Lung (tissue), 12 donors: ENCODE measurements around the gene PSMD13. TPM values are rescaled to one million over a fixed set of nuclear protein-coding genes. Genes with fewer than 3 reads are reported as not detected.

ENCODE experiments used
- ATAC-seq: fragments of 200-7000 bp; cut with Tn5 transposase; one replicate; pipeline ENCODE4 v1.9.1; 2020; ENCODE audit warnings: moderate number of reproducible peaks; ENCODE audit not compliant: insufficient read depth, low FRiP score
- DNase-seq, 3 donors: peaks; one replicate each; pipeline ENCODE4 v3.0.0-alpha.2; 2013 to 2017
- H3K27ac ChIP-seq, 2 donors: one replicate each; pipeline ENCODE4 v1.5.1; 2013; ENCODE audit warnings: mild to moderate bottlenecking in 2 of 2, moderate library complexity in 2 of 2, control low read depth in 1 of 2, inconsistent platforms in 1 of 2, low read depth in 1 of 2, low read length in 1 of 2
- H3K27me3 ChIP-seq, 3 donors: one replicate each; pipeline ENCODE4 v1.5.1; 2013; ENCODE audit warnings: low read length in 2 of 3; ENCODE audit not compliant: control insufficient read depth in 3 of 3, insufficient read depth in 3 of 3
- H3K36me3 ChIP-seq, 4 donors: one replicate each; pipeline ENCODE4 v1.5.1; 2013; ENCODE audit warnings: low read length in 4 of 4, mild to moderate bottlenecking in 1 of 4, moderate library complexity in 1 of 4; ENCODE audit not compliant: control insufficient read depth in 4 of 4, insufficient read depth in 4 of 4
- H3K4me1 ChIP-seq, 5 donors: one replicate each; pipeline ENCODE4 v1.5.1; 2013; ENCODE audit warnings: low read length in 5 of 5, mild to moderate bottlenecking in 2 of 5, moderate library complexity in 1 of 5; ENCODE audit not compliant: control insufficient read depth in 5 of 5, insufficient read depth in 5 of 5
- H3K4me3 ChIP-seq: one replicate; pipeline ENCODE4 v1.5.1; 2013; ENCODE audit warnings: mild to moderate bottlenecking, control low read depth, moderate library complexity
- H3K9ac ChIP-seq, 2 donors: one replicate each; pipeline ENCODE4 v1.5.1; 2013; ENCODE audit warnings: low read length in 2 of 2, control low read depth in 1 of 2; ENCODE audit not compliant: insufficient read depth in 1 of 2
- H3K9me3 ChIP-seq, 4 donors: one replicate each; pipeline ENCODE4 v1.5.1; 2013; ENCODE audit warnings: low read length in 3 of 4, mild to moderate bottlenecking in 1 of 4, moderate library complexity in 1 of 4; ENCODE audit not compliant: control insufficient read depth in 4 of 4, insufficient read depth in 3 of 4
- WGBS, 2 donors: extraction: QIAGEN DNeasy Blood & Tissue Kit; methylation state at CpG; one replicate each; pipeline ENCODE4 v1.1.7; 2013; 5-methylcytosine and 5-hydroxymethylcytosine counted together
- polyA plus RNA-seq, 2 donors: library from polyadenylated mRNA; stranded (reverse); fragments of 200-250 nt; gene quantifications; one replicate each; pipeline ENCODE4 v1.2.1, GENCODE V29; 2013
- total RNA-seq, 2 donors: library from RNA; depleted of rRNA in 1 of 2; stranded (reverse); fragments of >200 nt in 1 of 2; gene quantifications; one replicate each; pipeline ENCODE4 v1.2.1, GENCODE V29; 2014 to 2021
- TF ChIP-seq, protein P1 (sequence below): IDR thresholded peaks from 2 replicates; pipeline ENCODE4 v1.5.1; 2012; ENCODE audit warnings: mild to moderate bottlenecking; ENCODE audit errors: control extremely low read depth, extremely low read depth
- donor health status: control.
- donor health status: control.
- donor health status: Bipolar disorder and iron deficiency.
- donor health status: healthy.
- donor health status: DM: yes; HTN: yes; CAD: no.

Gene PSMD13
- total and polyA plus RNA-seq, 4 donors: 75.2 to 184 (median 145) TPM

DNA sequence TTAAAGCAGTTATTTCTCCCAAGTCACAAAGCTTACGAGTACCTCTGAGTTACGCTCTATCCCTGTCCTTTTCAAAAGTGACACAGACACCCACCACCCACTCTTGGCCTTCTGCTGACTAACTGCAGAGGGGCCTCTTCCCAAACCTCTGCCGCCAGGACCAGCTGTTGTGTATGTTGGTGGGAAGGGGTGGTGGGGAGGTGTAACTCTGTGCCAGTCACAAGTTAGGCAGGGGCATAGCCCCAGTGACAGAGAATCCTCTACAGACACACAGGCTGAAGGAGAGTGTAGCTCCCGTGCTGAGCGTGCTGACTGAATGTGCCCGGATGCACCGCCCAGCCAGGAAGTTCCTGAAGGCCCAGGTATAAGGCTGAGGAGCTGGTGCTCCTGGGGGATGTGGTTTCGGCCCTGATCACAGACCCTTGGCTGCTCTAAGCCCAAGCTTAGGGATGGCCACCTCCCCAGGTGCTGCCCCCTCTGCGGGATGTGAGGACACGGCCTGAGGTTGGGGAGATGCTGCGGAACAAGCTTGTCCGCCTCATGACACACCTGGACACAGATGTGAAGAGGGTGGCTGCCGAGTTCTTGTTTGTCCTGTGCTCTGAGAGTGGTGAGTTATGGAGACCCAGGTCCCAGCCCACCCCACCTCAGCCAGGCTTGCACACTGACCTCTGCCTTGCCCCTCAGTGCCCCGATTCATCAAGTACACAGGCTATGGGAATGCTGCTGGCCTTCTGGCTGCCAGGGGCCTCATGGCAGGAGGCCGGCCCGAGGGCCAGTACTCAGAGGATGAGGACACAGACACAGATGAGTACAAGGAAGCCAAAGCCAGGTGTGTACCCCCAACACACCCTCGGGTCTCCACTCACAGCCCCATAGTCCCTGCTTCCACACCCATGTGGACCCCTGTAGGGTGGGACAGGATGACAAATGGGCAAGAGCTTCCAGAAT lies 24.4 kb upstream of the PSMD13 start:
- 93 to 95% methylated on average over 17 of the region's 17 CpGs for WGBS, 2 donors
- DNase-seq: no peak
- H3K9me3 ChIP-seq: no peaks in the 10 kb centered on the region
- no peak overlapping the region for H3K4me3 ChIP-seq
- TF ChIP-seq, protein P1, sequence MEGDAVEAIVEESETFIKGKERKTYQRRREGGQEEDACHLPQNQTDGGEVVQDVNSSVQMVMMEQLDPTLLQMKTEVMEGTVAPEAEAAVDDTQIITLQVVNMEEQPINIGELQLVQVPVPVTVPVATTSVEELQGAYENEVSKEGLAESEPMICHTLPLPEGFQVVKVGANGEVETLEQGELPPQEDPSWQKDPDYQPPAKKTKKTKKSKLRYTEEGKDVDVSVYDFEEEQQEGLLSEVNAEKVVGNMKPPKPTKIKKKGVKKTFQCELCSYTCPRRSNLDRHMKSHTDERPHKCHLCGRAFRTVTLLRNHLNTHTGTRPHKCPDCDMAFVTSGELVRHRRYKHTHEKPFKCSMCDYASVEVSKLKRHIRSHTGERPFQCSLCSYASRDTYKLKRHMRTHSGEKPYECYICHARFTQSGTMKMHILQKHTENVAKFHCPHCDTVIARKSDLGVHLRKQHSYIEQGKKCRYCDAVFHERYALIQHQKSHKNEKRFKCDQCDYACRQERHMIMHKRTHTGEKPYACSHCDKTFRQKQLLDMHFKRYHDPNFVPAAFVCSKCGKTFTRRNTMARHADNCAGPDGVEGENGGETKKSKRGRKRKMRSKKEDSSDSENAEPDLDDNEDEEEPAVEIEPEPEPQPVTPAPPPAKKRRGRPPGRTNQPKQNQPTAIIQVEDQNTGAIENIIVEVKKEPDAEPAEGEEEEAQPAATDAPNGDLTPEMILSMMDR: no peak
- H3K9ac ChIP-seq: no peak overlapping the region
- H3K27me3 ChIP-seq: no peaks in the 10 kb centered on the region
- no peak for ATAC-seq
- H3K27ac ChIP-seq: no peak overlapping the region
- H3K36me3 ChIP-seq: peaks cover 11 to 52% (median 47%) of the 10 kb centered on the region in 4 donors
- H3K4me1 ChIP-seq: peaks cover 0 to 18% (median 10%) of the 10 kb centered on the region in 5 donors

DNA sequence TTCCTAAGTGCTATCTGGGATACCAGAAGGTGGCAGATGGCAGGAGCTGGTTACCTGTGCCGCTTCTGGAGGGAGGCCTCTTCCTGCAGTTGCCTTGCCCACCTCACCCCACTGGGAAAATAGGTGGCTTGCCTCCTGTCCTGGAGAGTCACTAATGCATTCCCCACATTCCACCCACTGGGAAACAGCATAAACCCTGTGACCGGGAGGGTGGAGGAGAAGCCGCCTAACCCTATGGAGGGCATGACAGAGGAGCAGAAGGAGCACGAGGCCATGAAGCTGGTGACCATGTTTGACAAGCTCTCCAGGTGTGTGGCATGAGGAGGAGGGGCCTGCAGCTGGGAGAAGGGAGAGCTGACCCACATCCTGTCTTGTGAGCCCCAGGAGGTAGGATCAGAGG lies 23.7 kb upstream of the PSMD13 start:
- H3K4me1 ChIP-seq: peaks cover 0 to 18% (median 10%) of the 10 kb centered on the region in 5 donors
- H3K27ac ChIP-seq: no peak overlapping the region
- TF ChIP-seq, protein P1: no peak

DNA sequence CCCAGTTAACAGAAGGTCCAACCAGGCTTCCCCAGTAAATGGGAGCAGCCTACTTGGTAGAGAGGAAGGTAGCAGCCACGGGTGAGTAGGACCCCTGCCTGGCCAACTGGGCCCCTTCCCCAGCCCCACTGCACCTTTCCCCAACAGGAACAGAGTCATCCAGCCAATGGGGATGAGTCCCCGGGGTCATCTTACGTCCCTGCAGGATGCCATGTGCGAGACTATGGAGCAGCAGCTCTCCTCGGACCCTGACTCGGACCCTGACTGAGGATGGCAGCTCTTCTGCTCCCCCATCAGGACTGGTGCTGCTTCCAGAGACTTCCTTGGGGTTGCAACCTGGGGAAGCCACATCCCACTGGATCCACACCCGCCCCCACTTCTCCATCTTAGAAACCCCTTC lies 22.7 kb upstream of the PSMD13 start:
- no peak overlapping the region for H3K4me3 ChIP-seq
- H3K9ac ChIP-seq: no peak overlapping the region
- WGBS, 2 donors: 90 to 91% methylated on average over 7 of the region's 7 CpGs
- H3K9me3 ChIP-seq: no peaks in the 10 kb centered on the region
- H3K4me1 ChIP-seq: peaks cover 0 to 16% (median 10%) of the 10 kb centered on the region in 5 donors
- TF ChIP-seq, protein P1: no peak
- no peak overlapping the region for H3K27ac ChIP-seq
- DNase-seq (no peak), ATAC-seq (no peak)
- peaks cover 11 to 57% (median 50%) of the 10 kb centered on the region in 4 donors for H3K36me3 ChIP-seq
- no peaks in the 10 kb centered on the region for H3K27me3 ChIP-seq

More for the DNA sequence above, 23.7 kb upstream of the PSMD13 start:
- ATAC-seq (no peak), DNase-seq (no peak)
- Histone ChIP-seq H3K36me3 (peaks cover 11 to 52% (median 47%) of the 10 kb centered on the region in 4 donors), H3K27me3 (no peaks in the 10 kb centered on the region), H3K9me3 (no peaks in the 10 kb centered on the region), H3K4me3 (no peak overlapping the region), H3K9ac (no peak overlapping the region)
- WGBS, 2 donors: 88% methylated on average over 4 of the region's 4 CpGs
